ENCODE data around the gene ADAD2. TPM values are rescaled to one million over a fixed set of nuclear protein-coding genes. Genes with fewer than 3 reads are reported as not detected.

ADAD2 gene
- total and polyA plus RNA-seq, 9 of the 15 experiments (the other 6 are each of a cell fraction or from before 2014, with no cell fraction given), result 0.07 TPM; not detected in 8

- TF ChIP-seq PYGO2 (tag; IDR thresholded peaks at IDR 0.05) (no peak), SMAD4 (CRISPR knock-in tag; conservative IDR thresholded peaks at IDR 0.05) (no peak), CEBPG (CRISPR knock-in tag; IDR thresholded peaks at IDR 0.05) (no peak), CEBPG (tag; conservative IDR thresholded peaks at IDR 0.05 in 1 of 2, IDR thresholded peaks at IDR 0.05 in 1 of 2) (no peak), ATF7 (IDR thresholded peaks at IDR 0.05) (no peak), PHF21A (IDR thresholded peaks at IDR 0.05; ENCODE audit: borderline replicate concordance, low read depth) (no peak), PCBP1 (IDR thresholded peaks at IDR 0.05; ENCODE audit: low read depth, low read length, poor library complexity, severe bottlenecking) (peak; percentile 21), SNAPC5 (CRISPR knock-in tag; IDR thresholded peaks at IDR 0.05) (no peak), ZNF639 (CRISPR knock-in tag; conservative IDR thresholded peaks at IDR 0.05 in 1 of 2, IDR thresholded peaks at IDR 0.05 in 1 of 2) (no peak), ZNF212 (CRISPR knock-in tag; IDR thresholded peaks at IDR 0.05) (no peak)
- TF ChIP-seq, protein P1, sequence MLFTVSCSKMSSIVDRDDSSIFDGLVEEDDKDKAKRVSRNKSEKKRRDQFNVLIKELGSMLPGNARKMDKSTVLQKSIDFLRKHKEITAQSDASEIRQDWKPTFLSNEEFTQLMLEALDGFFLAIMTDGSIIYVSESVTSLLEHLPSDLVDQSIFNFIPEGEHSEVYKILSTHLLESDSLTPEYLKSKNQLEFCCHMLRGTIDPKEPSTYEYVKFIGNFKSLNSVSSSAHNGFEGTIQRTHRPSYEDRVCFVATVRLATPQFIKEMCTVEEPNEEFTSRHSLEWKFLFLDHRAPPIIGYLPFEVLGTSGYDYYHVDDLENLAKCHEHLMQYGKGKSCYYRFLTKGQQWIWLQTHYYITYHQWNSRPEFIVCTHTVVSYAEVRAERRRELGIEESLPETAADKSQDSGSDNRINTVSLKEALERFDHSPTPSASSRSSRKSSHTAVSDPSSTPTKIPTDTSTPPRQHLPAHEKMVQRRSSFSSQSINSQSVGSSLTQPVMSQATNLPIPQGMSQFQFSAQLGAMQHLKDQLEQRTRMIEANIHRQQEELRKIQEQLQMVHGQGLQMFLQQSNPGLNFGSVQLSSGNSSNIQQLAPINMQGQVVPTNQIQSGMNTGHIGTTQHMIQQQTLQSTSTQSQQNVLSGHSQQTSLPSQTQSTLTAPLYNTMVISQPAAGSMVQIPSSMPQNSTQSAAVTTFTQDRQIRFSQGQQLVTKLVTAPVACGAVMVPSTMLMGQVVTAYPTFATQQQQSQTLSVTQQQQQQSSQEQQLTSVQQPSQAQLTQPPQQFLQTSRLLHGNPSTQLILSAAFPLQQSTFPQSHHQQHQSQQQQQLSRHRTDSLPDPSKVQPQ (CRISPR knock-in tag; IDR thresholded peaks at IDR 0.05; ENCODE audit: borderline replicate concordance), result no peak
- TF ChIP-seq, protein P2, sequence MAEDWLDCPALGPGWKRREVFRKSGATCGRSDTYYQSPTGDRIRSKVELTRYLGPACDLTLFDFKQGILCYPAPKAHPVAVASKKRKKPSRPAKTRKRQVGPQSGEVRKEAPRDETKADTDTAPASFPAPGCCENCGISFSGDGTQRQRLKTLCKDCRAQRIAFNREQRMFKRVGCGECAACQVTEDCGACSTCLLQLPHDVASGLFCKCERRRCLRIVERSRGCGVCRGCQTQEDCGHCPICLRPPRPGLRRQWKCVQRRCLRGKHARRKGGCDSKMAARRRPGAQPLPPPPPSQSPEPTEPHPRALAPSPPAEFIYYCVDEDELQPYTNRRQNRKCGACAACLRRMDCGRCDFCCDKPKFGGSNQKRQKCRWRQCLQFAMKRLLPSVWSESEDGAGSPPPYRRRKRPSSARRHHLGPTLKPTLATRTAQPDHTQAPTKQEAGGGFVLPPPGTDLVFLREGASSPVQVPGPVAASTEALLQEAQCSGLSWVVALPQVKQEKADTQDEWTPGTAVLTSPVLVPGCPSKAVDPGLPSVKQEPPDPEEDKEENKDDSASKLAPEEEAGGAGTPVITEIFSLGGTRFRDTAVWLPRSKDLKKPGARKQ (CRISPR knock-in tag; IDR thresholded peaks at IDR 0.05), result no peak
- TF ChIP-seq, protein P3, sequence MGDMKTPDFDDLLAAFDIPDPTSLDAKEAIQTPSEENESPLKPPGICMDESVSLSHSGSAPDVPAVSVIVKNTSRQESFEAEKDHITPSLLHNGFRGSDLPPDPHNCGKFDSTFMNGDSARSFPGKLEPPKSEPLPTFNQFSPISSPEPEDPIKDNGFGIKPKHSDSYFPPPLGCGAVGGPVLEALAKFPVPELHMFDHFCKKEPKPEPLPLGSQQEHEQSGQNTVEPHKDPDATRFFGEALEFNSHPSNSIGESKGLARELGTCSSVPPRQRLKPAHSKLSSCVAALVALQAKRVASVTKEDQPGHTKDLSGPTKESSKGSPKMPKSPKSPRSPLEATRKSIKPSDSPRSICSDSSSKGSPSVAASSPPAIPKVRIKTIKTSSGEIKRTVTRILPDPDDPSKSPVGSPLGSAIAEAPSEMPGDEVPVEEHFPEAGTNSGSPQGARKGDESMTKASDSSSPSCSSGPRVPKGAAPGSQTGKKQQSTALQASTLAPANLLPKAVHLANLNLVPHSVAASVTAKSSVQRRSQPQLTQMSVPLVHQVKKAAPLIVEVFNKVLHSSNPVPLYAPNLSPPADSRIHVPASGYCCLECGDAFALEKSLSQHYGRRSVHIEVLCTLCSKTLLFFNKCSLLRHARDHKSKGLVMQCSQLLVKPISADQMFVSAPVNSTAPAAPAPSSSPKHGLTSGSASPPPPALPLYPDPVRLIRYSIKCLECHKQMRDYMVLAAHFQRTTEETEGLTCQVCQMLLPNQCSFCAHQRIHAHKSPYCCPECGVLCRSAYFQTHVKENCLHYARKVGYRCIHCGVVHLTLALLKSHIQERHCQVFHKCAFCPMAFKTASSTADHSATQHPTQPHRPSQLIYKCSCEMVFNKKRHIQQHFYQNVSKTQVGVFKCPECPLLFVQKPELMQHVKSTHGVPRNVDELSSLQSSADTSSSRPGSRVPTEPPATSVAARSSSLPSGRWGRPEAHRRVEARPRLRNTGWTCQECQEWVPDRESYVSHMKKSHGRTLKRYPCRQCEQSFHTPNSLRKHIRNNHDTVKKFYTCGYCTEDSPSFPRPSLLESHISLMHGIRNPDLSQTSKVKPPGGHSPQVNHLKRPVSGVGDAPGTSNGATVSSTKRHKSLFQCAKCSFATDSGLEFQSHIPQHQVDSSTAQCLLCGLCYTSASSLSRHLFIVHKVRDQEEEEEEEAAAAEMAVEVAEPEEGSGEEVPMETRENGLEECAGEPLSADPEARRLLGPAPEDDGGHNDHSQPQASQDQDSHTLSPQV (IDR thresholded peaks at IDR 0.05), result no peak
- TF ChIP-seq, protein P4, sequence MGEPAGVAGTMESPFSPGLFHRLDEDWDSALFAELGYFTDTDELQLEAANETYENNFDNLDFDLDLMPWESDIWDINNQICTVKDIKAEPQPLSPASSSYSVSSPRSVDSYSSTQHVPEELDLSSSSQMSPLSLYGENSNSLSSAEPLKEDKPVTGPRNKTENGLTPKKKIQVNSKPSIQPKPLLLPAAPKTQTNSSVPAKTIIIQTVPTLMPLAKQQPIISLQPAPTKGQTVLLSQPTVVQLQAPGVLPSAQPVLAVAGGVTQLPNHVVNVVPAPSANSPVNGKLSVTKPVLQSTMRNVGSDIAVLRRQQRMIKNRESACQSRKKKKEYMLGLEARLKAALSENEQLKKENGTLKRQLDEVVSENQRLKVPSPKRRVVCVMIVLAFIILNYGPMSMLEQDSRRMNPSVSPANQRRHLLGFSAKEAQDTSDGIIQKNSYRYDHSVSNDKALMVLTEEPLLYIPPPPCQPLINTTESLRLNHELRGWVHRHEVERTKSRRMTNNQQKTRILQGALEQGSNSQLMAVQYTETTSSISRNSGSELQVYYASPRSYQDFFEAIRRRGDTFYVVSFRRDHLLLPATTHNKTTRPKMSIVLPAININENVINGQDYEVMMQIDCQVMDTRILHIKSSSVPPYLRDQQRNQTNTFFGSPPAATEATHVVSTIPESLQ (CRISPR knock-in tag; IDR thresholded peaks at IDR 0.05), result no peak
Observed at GRCh38 chr16:84190731-84191388, at the start of gene ADAD2 (continued).

All from K562 (cell line).